HL-60 (cell line): Measurements from ENCODE around the gene KIF5A.

Experiments used
- DNase-seq, 2 experiments: peaks; one replicate each; pipeline ENCODE4 v3.0.0-alpha.2; 2010 to 2020; ENCODE audit warnings: low read depth in 1 of 2, low spot score in 1 of 2
- H3K27ac ChIP-seq: fragments of 250-450 bp; sonication (Bioruptor Pico); replicated peaks from 2 replicates; pipeline ENCODE4 v1.5.1; 2020; ENCODE audit warnings: mild to moderate bottlenecking, moderate library complexity
- H3K27me3 ChIP-seq: fragments of 250-450 bp; sonication (Bioruptor Pico); 2 replicates; pipeline ENCODE4 v1.5.1; 2021; ENCODE audit warnings: mild to moderate bottlenecking, moderate library complexity; ENCODE audit not compliant: insufficient read depth, poor library complexity, severe bottlenecking
- H3K4me3 ChIP-seq: replicated peaks from 2 replicates; pipeline ENCODE4 v1.5.1; 2011; ENCODE audit warnings: mild to moderate bottlenecking, control low read depth, low read length; ENCODE audit not compliant: insufficient read depth
- GABPA ChIP-seq: IDR thresholded peaks from 2 replicates; pipeline ENCODE4 v1.6.1; 2012; ENCODE audit warnings: low read depth
- POLR2AphosphoS5 ChIP-seq: IDR thresholded peaks from 2 replicates; pipeline ENCODE4 v1.6.1; 2012; ENCODE audit warnings: low read depth
- SPI1 ChIP-seq: IDR thresholded peaks from 2 replicates; pipeline ENCODE4 v1.6.1; 2012; ENCODE audit warnings: low read depth, mild to moderate bottlenecking, borderline replicate concordance
- TF ChIP-seq, protein P1 (sequence below): IDR thresholded peaks from one replicate; pipeline ENCODE4 v1.5.1; 2011; ENCODE audit warnings: low read length, control low read depth, inconsistent platforms; ENCODE audit not compliant: insufficient read depth
- TF ChIP-seq, protein P2 (sequence below): IDR thresholded peaks from 2 replicates; pipeline ENCODE4 v1.6.1; 2012; ENCODE audit warnings: low read depth; ENCODE audit not compliant: insufficient replicate concordance

KIF5A gene

DNA sequence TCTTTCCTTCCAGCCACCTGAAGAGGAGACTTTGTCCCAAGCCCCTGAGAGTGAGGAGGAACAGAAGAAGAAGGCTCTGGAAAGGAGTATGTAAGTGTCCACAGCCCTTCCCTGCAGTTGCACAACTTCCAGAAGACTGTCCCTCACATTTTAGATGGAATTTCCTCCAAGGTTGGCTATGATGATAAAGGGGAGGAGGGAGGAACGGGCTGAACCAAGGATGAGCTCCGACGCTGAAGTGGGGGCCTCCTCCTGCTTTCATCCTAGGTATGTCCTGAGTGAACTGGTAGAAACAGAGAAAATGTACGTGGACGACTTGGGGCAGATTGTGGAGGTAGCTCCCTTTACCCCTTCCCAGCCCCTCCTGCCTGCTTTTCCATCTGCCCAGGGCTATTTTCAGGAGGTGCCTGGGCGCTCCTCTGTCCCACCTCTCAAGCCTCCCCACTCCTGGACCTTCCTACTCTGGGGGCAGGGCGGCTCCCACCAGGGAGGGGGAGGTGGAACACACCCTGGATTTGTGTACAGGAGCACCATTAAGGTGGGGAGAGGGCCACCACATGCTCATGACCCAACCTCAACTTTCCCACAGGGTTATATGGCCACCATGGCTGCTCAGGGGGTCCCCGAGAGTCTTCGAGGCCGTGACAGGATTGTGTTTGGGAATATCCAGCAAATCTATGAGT lies 63.7 kb downstream of the KIF5A start:
- no peak overlapping the region for H3K4me3 ChIP-seq
- peaks cover 67% of the 10 kb centered on the region for H3K27me3 ChIP-seq
- no peak for DNase-seq
- no peak overlapping the region for H3K27ac ChIP-seq
- TF ChIP-seq POLR2AphosphoS5 (no peak), GABPA (no peak), SPI1 (no peak)
- TF ChIP-seq, protein P1, sequence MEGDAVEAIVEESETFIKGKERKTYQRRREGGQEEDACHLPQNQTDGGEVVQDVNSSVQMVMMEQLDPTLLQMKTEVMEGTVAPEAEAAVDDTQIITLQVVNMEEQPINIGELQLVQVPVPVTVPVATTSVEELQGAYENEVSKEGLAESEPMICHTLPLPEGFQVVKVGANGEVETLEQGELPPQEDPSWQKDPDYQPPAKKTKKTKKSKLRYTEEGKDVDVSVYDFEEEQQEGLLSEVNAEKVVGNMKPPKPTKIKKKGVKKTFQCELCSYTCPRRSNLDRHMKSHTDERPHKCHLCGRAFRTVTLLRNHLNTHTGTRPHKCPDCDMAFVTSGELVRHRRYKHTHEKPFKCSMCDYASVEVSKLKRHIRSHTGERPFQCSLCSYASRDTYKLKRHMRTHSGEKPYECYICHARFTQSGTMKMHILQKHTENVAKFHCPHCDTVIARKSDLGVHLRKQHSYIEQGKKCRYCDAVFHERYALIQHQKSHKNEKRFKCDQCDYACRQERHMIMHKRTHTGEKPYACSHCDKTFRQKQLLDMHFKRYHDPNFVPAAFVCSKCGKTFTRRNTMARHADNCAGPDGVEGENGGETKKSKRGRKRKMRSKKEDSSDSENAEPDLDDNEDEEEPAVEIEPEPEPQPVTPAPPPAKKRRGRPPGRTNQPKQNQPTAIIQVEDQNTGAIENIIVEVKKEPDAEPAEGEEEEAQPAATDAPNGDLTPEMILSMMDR = no peak
- TF ChIP-seq, protein P2, sequence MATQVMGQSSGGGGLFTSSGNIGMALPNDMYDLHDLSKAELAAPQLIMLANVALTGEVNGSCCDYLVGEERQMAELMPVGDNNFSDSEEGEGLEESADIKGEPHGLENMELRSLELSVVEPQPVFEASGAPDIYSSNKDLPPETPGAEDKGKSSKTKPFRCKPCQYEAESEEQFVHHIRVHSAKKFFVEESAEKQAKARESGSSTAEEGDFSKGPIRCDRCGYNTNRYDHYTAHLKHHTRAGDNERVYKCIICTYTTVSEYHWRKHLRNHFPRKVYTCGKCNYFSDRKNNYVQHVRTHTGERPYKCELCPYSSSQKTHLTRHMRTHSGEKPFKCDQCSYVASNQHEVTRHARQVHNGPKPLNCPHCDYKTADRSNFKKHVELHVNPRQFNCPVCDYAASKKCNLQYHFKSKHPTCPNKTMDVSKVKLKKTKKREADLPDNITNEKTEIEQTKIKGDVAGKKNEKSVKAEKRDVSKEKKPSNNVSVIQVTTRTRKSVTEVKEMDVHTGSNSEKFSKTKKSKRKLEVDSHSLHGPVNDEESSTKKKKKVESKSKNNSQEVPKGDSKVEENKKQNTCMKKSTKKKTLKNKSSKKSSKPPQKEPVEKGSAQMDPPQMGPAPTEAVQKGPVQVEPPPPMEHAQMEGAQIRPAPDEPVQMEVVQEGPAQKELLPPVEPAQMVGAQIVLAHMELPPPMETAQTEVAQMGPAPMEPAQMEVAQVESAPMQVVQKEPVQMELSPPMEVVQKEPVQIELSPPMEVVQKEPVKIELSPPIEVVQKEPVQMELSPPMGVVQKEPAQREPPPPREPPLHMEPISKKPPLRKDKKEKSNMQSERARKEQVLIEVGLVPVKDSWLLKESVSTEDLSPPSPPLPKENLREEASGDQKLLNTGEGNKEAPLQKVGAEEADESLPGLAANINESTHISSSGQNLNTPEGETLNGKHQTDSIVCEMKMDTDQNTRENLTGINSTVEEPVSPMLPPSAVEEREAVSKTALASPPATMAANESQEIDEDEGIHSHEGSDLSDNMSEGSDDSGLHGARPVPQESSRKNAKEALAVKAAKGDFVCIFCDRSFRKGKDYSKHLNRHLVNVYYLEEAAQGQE = no peak

DNA sequence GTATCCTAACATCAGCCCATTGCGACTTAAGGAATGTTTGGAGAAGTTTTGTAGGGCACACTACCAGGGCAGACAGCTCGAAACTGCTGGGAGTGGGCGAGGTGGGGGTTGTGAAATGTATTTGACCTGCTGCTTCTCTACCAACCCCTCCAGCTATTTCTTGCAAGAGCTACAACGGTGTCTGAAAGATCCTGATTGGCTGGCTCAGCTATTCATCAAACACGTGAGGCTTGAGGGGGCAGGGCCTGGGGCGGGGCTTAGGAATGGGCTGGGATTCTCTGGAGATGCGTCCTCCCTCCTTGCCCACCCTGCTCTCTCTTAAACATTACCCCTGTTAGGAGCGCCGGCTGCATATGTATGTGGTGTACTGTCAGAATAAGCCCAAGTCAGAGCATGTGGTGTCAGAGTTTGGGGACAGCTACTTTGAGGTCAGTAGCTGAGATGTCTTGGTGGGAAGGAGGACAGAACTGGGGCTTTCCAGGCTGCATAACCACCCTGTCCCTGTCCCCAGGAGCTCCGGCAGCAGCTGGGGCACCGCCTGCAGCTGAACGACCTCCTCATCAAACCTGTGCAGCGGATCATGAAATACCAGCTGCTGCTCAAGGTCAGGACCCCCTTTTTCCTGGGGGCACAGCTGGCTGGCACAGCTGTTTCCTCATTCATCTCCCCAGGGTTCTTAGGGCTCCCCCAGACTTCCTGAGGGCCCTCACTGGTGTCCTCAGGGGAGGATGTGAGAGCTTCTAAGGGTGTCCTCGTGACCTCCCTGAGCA lies 64.5 kb downstream of the KIF5A start:
- Histone ChIP-seq H3K27ac (no peak overlapping the region), H3K27me3 (peaks cover 67% of the 10 kb centered on the region), H3K4me3 (no peak overlapping the region)
- DNase-seq = no peak
- TF ChIP-seq, protein P1 = no peak
- TF ChIP-seq POLR2AphosphoS5 (no peak), GABPA (no peak), SPI1 (no peak)
- TF ChIP-seq, protein P2 = no peak

DNA sequence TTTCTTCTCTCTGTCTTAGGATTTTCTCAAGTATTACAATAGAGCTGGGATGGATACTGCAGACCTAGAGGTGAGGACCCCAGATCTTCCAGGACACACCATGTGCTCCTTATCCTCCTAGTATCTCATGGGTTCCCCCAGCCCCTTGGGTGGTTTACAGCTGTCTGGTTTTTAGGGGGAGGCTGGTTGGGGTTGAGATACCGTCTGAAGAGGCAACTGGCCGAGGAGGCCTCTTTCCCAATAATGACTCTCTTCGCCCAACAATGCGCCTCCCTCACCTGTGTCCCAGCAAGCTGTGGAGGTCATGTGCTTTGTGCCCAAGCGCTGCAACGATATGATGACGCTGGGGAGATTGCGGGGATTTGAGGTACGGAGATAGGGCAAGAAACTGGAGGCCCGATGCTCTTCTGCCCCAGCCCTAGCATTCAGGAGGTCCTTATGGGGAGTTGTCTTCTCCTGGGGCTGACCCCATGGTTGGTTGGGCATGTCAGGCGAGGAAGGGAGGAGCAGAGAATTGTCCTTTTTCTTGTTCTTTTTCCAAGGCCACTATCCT lies 65.2 kb downstream of the KIF5A start:
- DNase-seq = no peak
- H3K27me3 ChIP-seq = peaks cover 72% of the 10 kb centered on the region
- no peak overlapping the region for H3K4me3 ChIP-seq
- no peak overlapping the region for H3K27ac ChIP-seq
- TF ChIP-seq POLR2AphosphoS5 (no peak), SPI1 (no peak), GABPA (no peak)
- TF ChIP-seq, protein P1 = no peak
- TF ChIP-seq, protein P2 = no peak
